Measurements from ENCODE around the gene KCNJ9. TPM values are rescaled to one million over a fixed set of nuclear protein-coding genes. Genes with fewer than 3 reads are reported as not detected.

The KCNJ9 gene
- total and polyA plus RNA-seq, 2 experiments from 2014 or later, result 0.24 to 0.34 TPM

- Mint-ChIP-seq H3K4me1 (peaks cover 15% of the 10 kb centered on the region), H3K27ac (no peak overlapping the region), H3K4me3 (peak overlapping the region; percentile 94), H3K9me3 (no peaks in the 10 kb centered on the region; the same call in 2 of the 3 replicates), H3K27me3 (ENCODE audit: insufficient read depth, low read depth, poor library complexity) (peaks cover 1% of the 10 kb centered on the region), H3K36me3 (ENCODE audit: low read depth) (no peaks in the 10 kb centered on the region)
- ATAC-seq, result no peak
- H3K4me1 ChIP-seq (ENCODE audit: insufficient read depth), result peaks cover 21% of the 10 kb centered on the region
- peak overlapping the region; percentile 88 for H3K4me2 ChIP-seq
- H3F3A ChIP-seq (replicated peaks; ENCODE audit: low read depth), result no peaks in the 10 kb centered on the region
- peaks cover 29% of the 10 kb centered on the region for H3K79me2 ChIP-seq (replicated peaks; ENCODE audit: insufficient read depth)
- H4K20me1 ChIP-seq (replicated peaks; ENCODE audit: insufficient read depth), result peaks cover 5% of the 10 kb centered on the region; the same call in 1 of the 2 replicates
- H3K4me3 ChIP-seq, result peak overlapping the region; percentile 92
- DNase-seq (ENCODE audit: low spot score), result no peak
- H3K36me3 ChIP-seq (ENCODE audit: insufficient read depth), result no peaks in the 10 kb centered on the region
- H3K27me3 ChIP-seq (ENCODE audit: insufficient read depth), result peaks cover 11% of the 10 kb centered on the region; the same call in 1 of the 2 replicates
- no peaks in the 10 kb centered on the region for H3K9me2 ChIP-seq (ENCODE audit: insufficient read depth)
- no peak overlapping the region for H3K27ac ChIP-seq (ENCODE audit: low read depth)
- TF ChIP-seq EZH2 (IDR thresholded peaks at IDR 0.05; ENCODE audit: low read depth, unreplicated experiment), result no peak
- TF ChIP-seq POLR2AphosphoS5 (IDR thresholded peaks at IDR 0.05; ENCODE audit: low read depth), result no peak
- no peak for TF ChIP-seq STAT1 (IDR thresholded peaks at IDR 0.05; ENCODE audit: unreplicated experiment)
- no peak for TF ChIP-seq ZNF462 (CRISPR knock-in tag; IDR thresholded peaks at IDR 0.05)
- no peak for TF ChIP-seq EZH2phosphoT487 (IDR thresholded peaks at IDR 0.05; ENCODE audit: unreplicated experiment)
- no peak for TF ChIP-seq NANOG (IDR thresholded peaks at IDR 0.05; ENCODE audit: borderline replicate concordance)
- TF ChIP-seq ZNF331 (CRISPR knock-in tag; IDR thresholded peaks at IDR 0.05; ENCODE audit: low read depth), result no peak
- TF ChIP-seq ZNF114 (CRISPR knock-in tag; IDR thresholded peaks at IDR 0.05), result no peak
- TF ChIP-seq, protein P1, sequence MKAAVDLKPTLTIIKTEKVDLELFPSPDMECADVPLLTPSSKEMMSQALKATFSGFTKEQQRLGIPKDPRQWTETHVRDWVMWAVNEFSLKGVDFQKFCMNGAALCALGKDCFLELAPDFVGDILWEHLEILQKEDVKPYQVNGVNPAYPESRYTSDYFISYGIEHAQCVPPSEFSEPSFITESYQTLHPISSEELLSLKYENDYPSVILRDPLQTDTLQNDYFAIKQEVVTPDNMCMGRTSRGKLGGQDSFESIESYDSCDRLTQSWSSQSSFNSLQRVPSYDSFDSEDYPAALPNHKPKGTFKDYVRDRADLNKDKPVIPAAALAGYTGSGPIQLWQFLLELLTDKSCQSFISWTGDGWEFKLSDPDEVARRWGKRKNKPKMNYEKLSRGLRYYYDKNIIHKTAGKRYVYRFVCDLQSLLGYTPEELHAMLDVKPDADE (IDR thresholded peaks at IDR 0.05), result no peak
- TF ChIP-seq JUNB (IDR thresholded peaks at IDR 0.05; ENCODE audit: unreplicated experiment), result no peak
- TF ChIP-seq, protein P2, sequence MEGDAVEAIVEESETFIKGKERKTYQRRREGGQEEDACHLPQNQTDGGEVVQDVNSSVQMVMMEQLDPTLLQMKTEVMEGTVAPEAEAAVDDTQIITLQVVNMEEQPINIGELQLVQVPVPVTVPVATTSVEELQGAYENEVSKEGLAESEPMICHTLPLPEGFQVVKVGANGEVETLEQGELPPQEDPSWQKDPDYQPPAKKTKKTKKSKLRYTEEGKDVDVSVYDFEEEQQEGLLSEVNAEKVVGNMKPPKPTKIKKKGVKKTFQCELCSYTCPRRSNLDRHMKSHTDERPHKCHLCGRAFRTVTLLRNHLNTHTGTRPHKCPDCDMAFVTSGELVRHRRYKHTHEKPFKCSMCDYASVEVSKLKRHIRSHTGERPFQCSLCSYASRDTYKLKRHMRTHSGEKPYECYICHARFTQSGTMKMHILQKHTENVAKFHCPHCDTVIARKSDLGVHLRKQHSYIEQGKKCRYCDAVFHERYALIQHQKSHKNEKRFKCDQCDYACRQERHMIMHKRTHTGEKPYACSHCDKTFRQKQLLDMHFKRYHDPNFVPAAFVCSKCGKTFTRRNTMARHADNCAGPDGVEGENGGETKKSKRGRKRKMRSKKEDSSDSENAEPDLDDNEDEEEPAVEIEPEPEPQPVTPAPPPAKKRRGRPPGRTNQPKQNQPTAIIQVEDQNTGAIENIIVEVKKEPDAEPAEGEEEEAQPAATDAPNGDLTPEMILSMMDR (conservative IDR thresholded peaks at IDR 0.05; ENCODE audit: low read depth in 2 of 2), result no peak
- H2AFZ ChIP-seq, result peak overlapping the region; percentile 95
Measured at GRCh38 chr1:160032165-160032820, 49.0 kb upstream of the KCNJ9 start.
